Measurements from ENCODE around the gene SLC4A8. TPM values are rescaled to one million over a fixed set of nuclear protein-coding genes. Genes with fewer than 3 reads are reported as not detected.
A peak's percentile ranks its signal among the peaks of the same experiment; 100 is the strongest.

SLC4A8 gene
- total and polyA plus RNA-seq, 5 donors from 2014 or later: 0.16 to 3.5 (median 0.98) TPM; not detected in 1

DNA sequence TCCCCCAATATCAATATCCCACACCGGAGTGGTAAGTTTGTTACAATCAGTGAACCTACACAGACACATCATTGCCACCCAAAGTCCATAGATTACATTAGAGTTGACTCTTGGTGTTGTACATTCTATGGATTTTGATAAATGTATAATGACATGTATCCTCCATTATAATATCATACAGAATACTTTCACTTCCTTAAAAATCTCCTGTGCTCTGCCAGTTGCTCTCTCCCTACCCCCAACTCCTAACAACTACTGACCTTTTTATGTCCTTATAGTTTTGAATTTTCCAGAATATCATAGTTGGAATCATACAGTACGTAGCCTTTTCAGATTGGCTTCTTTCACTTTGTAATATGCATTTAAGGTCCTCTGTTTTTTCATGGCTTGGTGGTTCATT, 48.4 kb downstream of the SLC4A8 start:
- no peaks in the 10 kb centered on the region for H3K27me3 ChIP-seq (ENCODE audit: control insufficient read depth, insufficient read depth, low read length)
- no peaks in the 10 kb centered on the region for H3K4me1 ChIP-seq (ENCODE audit: control insufficient read depth, insufficient read depth, low read length, poor library complexity, severe bottlenecking)
- H3K4me3 ChIP-seq (ENCODE audit: low read depth, low read length): no peak overlapping the region
- no peak overlapping the region for H3K27ac ChIP-seq (ENCODE audit: insufficient read depth, low read length, poor library complexity, severe bottlenecking)
- Mint-ChIP-seq H3K4me3 (no peak overlapping the region), H3K9me3 (peaks cover 0 to 1% (median 0%) of the 10 kb centered on the region in 7 donors), H3K36me3 (peaks cover 5% of the 10 kb centered on the region), H3K4me1 (no peaks in the 10 kb centered on the region), H3K27me3 (no peaks in the 10 kb centered on the region), H3K27ac (no peak overlapping the region)
- H3K9me3 ChIP-seq (ENCODE audit: control insufficient read depth in 2 of 2, low read length in 2 of 2): no peaks in the 10 kb centered on the region
- H3K36me3 ChIP-seq (ENCODE audit: control insufficient read depth, insufficient read depth, low read length): no peaks in the 10 kb centered on the region
- ATAC-seq (ENCODE audit: low read depth in 2 of 2) (no peak), DNase-seq (no peak)

DNA sequence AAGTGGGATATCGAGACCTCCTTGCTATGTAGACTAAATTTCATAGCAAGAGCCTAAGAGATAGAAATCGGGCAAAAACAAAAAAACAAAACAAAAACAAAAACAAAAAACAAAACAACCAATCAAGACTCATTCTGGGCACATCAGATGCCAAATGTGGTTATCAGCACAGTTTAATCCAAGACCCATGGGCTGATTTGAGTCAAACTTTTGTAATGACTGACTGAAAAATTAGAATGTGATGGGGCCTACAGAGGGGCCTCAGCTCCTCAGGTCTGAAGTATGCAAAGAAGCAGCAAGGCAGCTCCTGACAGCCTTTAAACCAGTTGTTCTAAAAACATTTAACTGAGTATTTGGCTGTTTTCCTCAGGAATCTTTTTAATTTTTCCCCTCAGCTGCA, 49.3 kb downstream of the SLC4A8 start:
- H3K27me3 Mint-ChIP-seq: no peaks in the 10 kb centered on the region
- no peak for DNase-seq
- peaks cover 0 to 1% (median 0%) of the 10 kb centered on the region in 7 donors for H3K9me3 Mint-ChIP-seq
- no peak overlapping the region for H3K4me3 ChIP-seq (ENCODE audit: low read depth, low read length)
- no peak overlapping the region for H3K27ac Mint-ChIP-seq
- H3K36me3 Mint-ChIP-seq: peaks cover 5% of the 10 kb centered on the region
- no peak overlapping the region for H3K27ac ChIP-seq (ENCODE audit: insufficient read depth, low read length, poor library complexity, severe bottlenecking)
- H3K36me3 ChIP-seq (ENCODE audit: control insufficient read depth, insufficient read depth, low read length): no peaks in the 10 kb centered on the region
- H3K4me3 Mint-ChIP-seq: no peak overlapping the region
- no peaks in the 10 kb centered on the region for H3K27me3 ChIP-seq (ENCODE audit: control insufficient read depth, insufficient read depth, low read length)
- H3K4me1 Mint-ChIP-seq: no peaks in the 10 kb centered on the region
- no peaks in the 10 kb centered on the region for H3K4me1 ChIP-seq (ENCODE audit: control insufficient read depth, insufficient read depth, low read length, poor library complexity, severe bottlenecking)
- no peaks in the 10 kb centered on the region for H3K9me3 ChIP-seq (ENCODE audit: control insufficient read depth in 2 of 2, low read length in 2 of 2)
- ATAC-seq (ENCODE audit: low read depth in 2 of 2): no peak

DNA sequence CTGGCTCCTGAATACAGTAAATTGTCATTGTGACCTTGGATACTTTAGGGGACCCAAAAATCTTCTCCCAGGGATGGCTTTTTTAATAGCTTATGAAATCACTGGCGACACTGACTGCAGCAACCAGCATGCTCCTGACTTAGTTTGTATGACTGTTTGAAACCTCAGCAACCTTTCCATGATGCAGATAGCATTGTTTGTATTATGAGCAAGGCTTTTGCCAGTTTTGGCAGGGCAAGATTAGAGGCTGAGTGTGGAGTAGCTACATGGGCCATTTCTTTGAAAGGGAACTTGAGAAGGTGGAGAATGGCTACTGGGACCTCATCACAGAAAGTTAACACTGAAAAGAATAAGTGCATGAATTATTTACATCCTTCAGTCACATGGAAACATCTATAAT, 50.9 kb downstream of the SLC4A8 start:
- Histone ChIP-seq H3K27ac (ENCODE audit: insufficient read depth, low read length, poor library complexity, severe bottlenecking) (no peak overlapping the region), H3K36me3 (ENCODE audit: control insufficient read depth, insufficient read depth, low read length) (no peaks in the 10 kb centered on the region), H3K9me3 (ENCODE audit: control insufficient read depth in 2 of 2, low read length in 2 of 2) (no peaks in the 10 kb centered on the region), H3K4me1 (ENCODE audit: control insufficient read depth, insufficient read depth, low read length, poor library complexity, severe bottlenecking) (no peaks in the 10 kb centered on the region), H3K4me3 (ENCODE audit: low read depth, low read length) (no peak overlapping the region), H3K27me3 (ENCODE audit: control insufficient read depth, insufficient read depth, low read length) (no peaks in the 10 kb centered on the region)
- Mint-ChIP-seq H3K36me3 (peaks cover 5% of the 10 kb centered on the region), H3K4me1 (no peaks in the 10 kb centered on the region), H3K4me3 (no peak overlapping the region), H3K9me3 (peaks cover 0 to 1% (median 0%) of the 10 kb centered on the region in 7 donors), H3K27ac (no peak overlapping the region), H3K27me3 (no peaks in the 10 kb centered on the region)
- DNase-seq (no peak), ATAC-seq (ENCODE audit: low read depth in 2 of 2) (no peak)

DNA sequence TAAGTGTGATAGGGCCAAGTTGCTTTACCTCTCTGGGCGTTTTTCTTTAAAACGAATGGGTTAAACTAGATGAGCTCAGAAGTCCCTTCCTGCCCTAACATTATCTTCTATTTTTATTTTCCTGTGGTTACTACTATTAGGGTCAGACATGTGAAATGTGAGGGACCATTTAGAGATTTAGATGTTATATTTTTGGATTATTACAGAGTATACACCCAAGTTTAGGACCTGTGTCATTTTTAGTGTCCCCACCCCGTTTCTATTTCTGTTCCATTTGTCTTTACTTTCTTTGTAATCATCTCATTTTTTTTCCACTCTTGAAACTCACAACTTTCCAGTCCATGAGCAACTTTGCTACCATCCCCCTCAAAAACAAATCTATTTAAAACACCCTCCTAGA, 56.3 kb downstream of the SLC4A8 start:
- Histone ChIP-seq H3K36me3 (ENCODE audit: control insufficient read depth, insufficient read depth, low read length) (no peaks in the 10 kb centered on the region), H3K4me1 (ENCODE audit: control insufficient read depth, insufficient read depth, low read length, poor library complexity, severe bottlenecking) (peaks cover 21% of the 10 kb centered on the region), H3K9me3 (ENCODE audit: control insufficient read depth in 2 of 2, low read length in 2 of 2) (no peaks in the 10 kb centered on the region), H3K27me3 (ENCODE audit: control insufficient read depth, insufficient read depth, low read length) (no peaks in the 10 kb centered on the region), H3K4me3 (ENCODE audit: low read depth, low read length) (no peak overlapping the region), H3K27ac (ENCODE audit: insufficient read depth, low read length, poor library complexity, severe bottlenecking) (no peak overlapping the region)
- no peak for ATAC-seq (ENCODE audit: low read depth in 2 of 2)
- Mint-ChIP-seq H3K4me3 (no peak overlapping the region), H3K36me3 (no peaks in the 10 kb centered on the region), H3K9me3 (no peaks in the 10 kb centered on the region), H3K27me3 (no peaks in the 10 kb centered on the region), H3K4me1 (peaks cover 11 to 37% (median 16%) of the 10 kb centered on the region in 4 donors), H3K27ac (peak overlapping the region in 2 of 3 donors; percentile 51 to 62)
- no peak for DNase-seq

DNA sequence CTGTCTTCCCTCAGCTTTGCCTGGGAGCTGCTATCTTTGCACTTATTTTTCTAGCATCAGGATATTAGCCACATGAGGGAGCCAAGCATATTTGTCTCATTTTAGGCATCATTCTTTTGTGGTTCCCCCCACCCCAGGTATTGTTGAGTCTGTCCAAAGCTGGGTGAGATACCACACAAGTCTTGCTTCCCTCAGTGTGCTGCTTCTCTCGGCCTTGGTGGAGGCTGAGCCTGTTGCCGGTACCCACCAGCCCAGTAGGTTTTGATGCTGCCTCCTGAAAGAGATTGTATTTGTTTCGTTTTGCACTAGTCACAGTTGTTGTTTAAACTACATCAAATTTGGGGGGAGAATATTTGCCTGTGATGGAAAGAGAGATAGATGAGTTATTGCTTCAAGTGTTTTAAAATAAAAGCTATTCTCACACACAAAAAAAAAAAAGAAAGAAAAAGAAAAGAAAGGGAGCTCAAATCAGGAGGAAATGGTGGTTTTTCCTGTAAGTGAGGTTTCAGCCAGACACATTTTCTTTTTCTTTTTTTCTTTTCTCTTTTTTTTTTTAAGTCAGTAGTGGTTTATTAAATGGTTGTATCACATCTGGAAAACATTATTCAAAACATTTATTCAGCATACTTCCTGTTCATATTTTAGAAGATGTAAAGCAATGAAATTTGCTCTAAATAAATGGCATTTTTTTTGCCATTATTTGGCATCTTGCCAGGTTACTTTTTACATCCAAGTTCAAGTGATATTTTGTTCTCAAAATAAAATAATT, 58.5 kb downstream of the SLC4A8 start:
- ATAC-seq (ENCODE audit: low read depth in 2 of 2) (peak; percentile 40 to 55), DNase-seq (peak in 2 of 3 donors; percentile 18 to 77)
- Mint-ChIP-seq H3K27me3 (no peaks in the 10 kb centered on the region), H3K4me3 (peak overlapping the region; percentile 5 to 82 (median 53)), H3K4me1 (peaks cover 11 to 37% (median 16%) of the 10 kb centered on the region in 4 donors), H3K36me3 (no peaks in the 10 kb centered on the region), H3K27ac (peak overlapping the region; percentile 77 to 94 (median 86)), H3K9me3 (no peaks in the 10 kb centered on the region)
- Histone ChIP-seq H3K27ac (ENCODE audit: insufficient read depth, low read length, poor library complexity, severe bottlenecking) (peak overlapping the region; percentile 60), H3K4me3 (ENCODE audit: low read depth, low read length) (peak overlapping the region; percentile 67), H3K4me1 (ENCODE audit: control insufficient read depth, insufficient read depth, low read length, poor library complexity, severe bottlenecking) (peaks cover 21% of the 10 kb centered on the region), H3K27me3 (ENCODE audit: control insufficient read depth, insufficient read depth, low read length) (no peaks in the 10 kb centered on the region), H3K9me3 (ENCODE audit: control insufficient read depth in 2 of 2, low read length in 2 of 2) (no peaks in the 10 kb centered on the region), H3K36me3 (ENCODE audit: control insufficient read depth, insufficient read depth, low read length) (no peaks in the 10 kb centered on the region)

DNA sequence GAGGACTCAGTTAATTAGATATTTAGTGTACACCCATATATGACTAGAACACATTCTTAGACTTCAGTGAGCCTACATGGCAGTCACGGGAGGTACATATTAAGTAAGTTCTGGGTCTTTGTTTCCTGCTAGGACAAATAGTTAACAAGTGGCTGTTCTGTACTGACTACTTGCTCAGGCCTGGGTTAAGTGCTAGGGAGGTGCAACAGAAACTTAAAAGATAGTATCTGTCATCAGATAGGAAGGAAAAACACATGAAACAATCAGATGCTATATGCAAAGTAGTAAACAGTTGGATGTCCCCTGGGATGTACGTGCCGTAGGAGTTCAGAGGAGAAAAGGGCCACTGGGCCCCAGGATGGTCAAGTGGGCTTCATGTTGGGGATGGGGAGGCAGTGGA, 59.5 kb downstream of the SLC4A8 start:
- Histone ChIP-seq H3K4me3 (ENCODE audit: low read depth, low read length) (peak overlapping the region; percentile 34), H3K27ac (ENCODE audit: insufficient read depth, low read length, poor library complexity, severe bottlenecking) (no peak overlapping the region), H3K4me1 (ENCODE audit: control insufficient read depth, insufficient read depth, low read length, poor library complexity, severe bottlenecking) (peaks cover 21% of the 10 kb centered on the region), H3K9me3 (ENCODE audit: control insufficient read depth in 2 of 2, low read length in 2 of 2) (no peaks in the 10 kb centered on the region), H3K27me3 (ENCODE audit: control insufficient read depth, insufficient read depth, low read length) (no peaks in the 10 kb centered on the region), H3K36me3 (ENCODE audit: control insufficient read depth, insufficient read depth, low read length) (no peaks in the 10 kb centered on the region)
- DNase-seq (peak in 1 of 3 donors; percentile 25), ATAC-seq (ENCODE audit: low read depth in 2 of 2) (no peak)
- H3K9me3 Mint-ChIP-seq: no peaks in the 10 kb centered on the region
- H3K36me3 Mint-ChIP-seq: no peaks in the 10 kb centered on the region
- peaks cover 11 to 37% (median 16%) of the 10 kb centered on the region in 4 donors for H3K4me1 Mint-ChIP-seq
- H3K4me3 Mint-ChIP-seq: peak overlapping the region in 2 of 4 donors; percentile 12 to 62
- no peaks in the 10 kb centered on the region for H3K27me3 Mint-ChIP-seq
- H3K27ac Mint-ChIP-seq: peak overlapping the region in 2 of 3 donors; percentile 7 to 9

DNA sequence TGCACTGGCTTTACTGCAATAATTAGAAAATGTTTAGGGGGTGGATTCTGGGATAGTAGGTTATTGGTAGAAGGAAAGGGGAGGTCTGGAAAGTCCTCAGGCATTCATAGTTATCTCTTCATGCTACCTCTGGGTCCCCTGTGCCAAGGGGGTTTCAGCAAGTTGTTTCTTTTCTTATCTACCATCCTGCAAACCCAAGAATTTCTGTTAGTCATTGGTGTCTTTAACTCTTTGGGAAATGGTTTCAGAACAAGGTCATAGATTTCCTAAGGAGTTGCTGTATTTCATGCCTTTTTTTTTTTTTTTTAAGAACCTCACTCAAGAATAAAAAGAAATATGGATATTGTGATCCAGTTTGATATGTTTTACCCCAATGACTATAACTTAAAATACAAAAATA, 63.6 kb downstream of the SLC4A8 start:
- ATAC-seq (ENCODE audit: low read depth in 2 of 2) (no peak), DNase-seq (no peak)
- Histone ChIP-seq H3K27me3 (ENCODE audit: control insufficient read depth, insufficient read depth, low read length) (no peaks in the 10 kb centered on the region), H3K36me3 (ENCODE audit: control insufficient read depth, insufficient read depth, low read length) (no peaks in the 10 kb centered on the region), H3K4me1 (ENCODE audit: control insufficient read depth, insufficient read depth, low read length, poor library complexity, severe bottlenecking) (peaks cover 14% of the 10 kb centered on the region), H3K9me3 (ENCODE audit: control insufficient read depth in 2 of 2, low read length in 2 of 2) (no peaks in the 10 kb centered on the region), H3K27ac (ENCODE audit: insufficient read depth, low read length, poor library complexity, severe bottlenecking) (no peak overlapping the region), H3K4me3 (ENCODE audit: low read depth, low read length) (no peak overlapping the region)
- Mint-ChIP-seq H3K27me3 (no peaks in the 10 kb centered on the region), H3K4me3 (no peak overlapping the region), H3K27ac (no peak overlapping the region), H3K36me3 (no peaks in the 10 kb centered on the region), H3K4me1 (peaks cover 6 to 22% (median 9%) of the 10 kb centered on the region in 4 donors), H3K9me3 (no peaks in the 10 kb centered on the region)

DNA sequence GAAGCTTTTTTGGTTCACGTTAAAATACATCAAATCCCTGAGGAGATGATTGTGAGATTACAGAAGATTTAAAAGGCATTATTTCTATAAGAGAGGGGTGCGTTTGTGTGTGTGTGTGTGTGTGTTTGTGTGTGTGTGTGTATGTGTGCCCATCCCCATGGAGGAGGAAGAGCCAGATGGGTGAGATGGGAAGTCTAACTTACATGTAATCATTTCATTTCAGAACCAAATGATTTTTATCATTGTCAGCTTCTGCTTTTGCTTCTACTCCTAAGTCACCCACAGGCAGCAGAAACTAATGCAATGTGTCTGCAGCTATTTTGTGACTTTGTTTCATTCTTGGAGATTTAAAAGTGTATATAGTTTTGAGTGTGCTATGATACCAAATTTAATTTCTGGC, 68.7 kb downstream of the SLC4A8 start:
- no peak overlapping the region for H3K27ac ChIP-seq (ENCODE audit: insufficient read depth, low read length, poor library complexity, severe bottlenecking)

More for the DNA sequence above, 68.7 kb downstream of the SLC4A8 start:
- DNase-seq (no peak), ATAC-seq (ENCODE audit: low read depth in 2 of 2) (no peak)
- Mint-ChIP-seq H3K4me3 (no peak overlapping the region), H3K27ac (no peak overlapping the region), H3K9me3 (no peaks in the 10 kb centered on the region), H3K27me3 (no peaks in the 10 kb centered on the region), H3K4me1 (peaks cover 0 to 4% (median 0%) of the 10 kb centered on the region in 4 donors), H3K36me3 (no peaks in the 10 kb centered on the region)
- Histone ChIP-seq H3K4me3 (ENCODE audit: low read depth, low read length) (no peak overlapping the region), H3K27me3 (ENCODE audit: control insufficient read depth, insufficient read depth, low read length) (no peaks in the 10 kb centered on the region), H3K36me3 (ENCODE audit: control insufficient read depth, insufficient read depth, low read length) (no peaks in the 10 kb centered on the region), H3K4me1 (ENCODE audit: control insufficient read depth, insufficient read depth, low read length, poor library complexity, severe bottlenecking) (no peaks in the 10 kb centered on the region), H3K9me3 (ENCODE audit: control insufficient read depth in 2 of 2, low read length in 2 of 2) (no peaks in the 10 kb centered on the region)

Measured in CD4-positive, CD25-positive, alpha-beta regulatory T cell (primary cell).